HG03108 (cell line): ENCODE data around the gene ERF.

ENCODE experiments used
- ATAC-seq: cut with Tn5 transposase; IDR thresholded peaks from one replicate; pipeline ENCODE4 v1.9.1; 2021; ENCODE audit warnings: moderate library complexity; ENCODE audit not compliant: unreplicated experiment

The ERF gene

GRCh38 chr19:42254850-42255765, at the start of gene ERF:
Gene ERF (minus strand): TSS chr19:42255128. CDS start chr19:42254999, 129 bp downstream.
- ATAC-seq, result peak; percentile 63

- ATAC-seq, result no peak
Measured at GRCh38 chr19:42303876-42304275, 48.9 kb upstream of the ERF start.

- no peak for ATAC-seq
Measured at GRCh38 chr19:42303101-42303464, 48.2 kb upstream of the ERF start.

GRCh38 chr19:42301646-42302203, 46.8 kb upstream of the ERF start, which contains the start of gene PRR19:
Gene PRR19 (plus strand): TSS chr19:42302132. CDS start chr19:42309585, 7,453 bp downstream.
- no peak for ATAC-seq

- ATAC-seq, result no peak
Measured at GRCh38 chr19:42297039-42297438, 42.1 kb upstream of the ERF start.

GRCh38 chr19:42295831-42296525, 41.0 kb upstream of the ERF start:
- peak; percentile 46 for ATAC-seq

- ATAC-seq, result no peak
Measured at GRCh38 chr19:42295342-42295741, 40.4 kb upstream of the ERF start.

GRCh38 chr19:42294471-42295137, 39.7 kb upstream of the ERF start:
- no peak for ATAC-seq

GRCh38 chr19:42293948-42294347, 39.0 kb upstream of the ERF start:
- ATAC-seq, result no peak

GRCh38 chr19:42293540-42293939, 38.6 kb upstream of the ERF start:
- no peak for ATAC-seq

- ATAC-seq, result no peak
Measured at GRCh38 chr19:42292963-42293362, 38.0 kb upstream of the ERF start.

- ATAC-seq, result no peak
Measured at GRCh38 chr19:42292042-42292960, 37.4 kb upstream of the ERF start.

GRCh38 chr19:42291435-42291810, 36.5 kb upstream of the ERF start:
- no peak for ATAC-seq

- no peak for ATAC-seq
Measured at GRCh38 chr19:42290523-42291434, 35.9 kb upstream of the ERF start.

GRCh38 chr19:42290136-42290522, 35.2 kb upstream of the ERF start:
- ATAC-seq, result no peak

GRCh38 chr19:42289556-42290041, 34.7 kb upstream of the ERF start:
- no peak for ATAC-seq

GRCh38 chr19:42288881-42289555, 34.1 kb upstream of the ERF start:
- ATAC-seq, result no peak

- no peak for ATAC-seq
Measured at GRCh38 chr19:42288387-42288786, 33.5 kb upstream of the ERF start.

- ATAC-seq, result no peak
Measured at GRCh38 chr19:42287827-42288107, 32.8 kb upstream of the ERF start.
